Activated effector memory CD4-positive, alpha-beta T cell treated with Interleukin-2 at 50 U/mL for 16 hours (primary cell): ENCODE measurements around the gene KLK2.

Source experiments
- DNase-seq: peaks from one replicate; pipeline ENCODE4 v3.0.0-alpha.2; 2020

The KLK2 gene

DNA sequence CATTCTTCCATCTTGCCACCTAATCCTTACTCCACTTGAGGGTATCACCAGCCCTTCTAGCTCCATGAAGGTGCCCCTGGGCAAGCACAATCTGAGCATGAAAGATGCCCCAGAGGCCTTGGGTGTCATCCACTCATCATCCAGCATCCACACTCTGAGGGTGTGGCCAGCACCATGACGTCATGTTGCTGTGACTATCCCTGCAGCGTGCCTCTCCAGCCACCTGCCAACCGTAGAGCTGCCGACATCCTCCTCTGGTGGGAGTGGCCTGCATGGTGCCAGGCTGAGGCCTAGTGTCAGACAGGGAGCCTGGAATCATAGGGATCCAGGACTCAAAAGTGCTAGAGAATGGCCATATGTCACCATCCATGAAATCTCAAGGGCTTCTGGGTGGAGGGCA is 21.6 kb upstream of the KLK2 start:
- no peak for DNase-seq

DNA sequence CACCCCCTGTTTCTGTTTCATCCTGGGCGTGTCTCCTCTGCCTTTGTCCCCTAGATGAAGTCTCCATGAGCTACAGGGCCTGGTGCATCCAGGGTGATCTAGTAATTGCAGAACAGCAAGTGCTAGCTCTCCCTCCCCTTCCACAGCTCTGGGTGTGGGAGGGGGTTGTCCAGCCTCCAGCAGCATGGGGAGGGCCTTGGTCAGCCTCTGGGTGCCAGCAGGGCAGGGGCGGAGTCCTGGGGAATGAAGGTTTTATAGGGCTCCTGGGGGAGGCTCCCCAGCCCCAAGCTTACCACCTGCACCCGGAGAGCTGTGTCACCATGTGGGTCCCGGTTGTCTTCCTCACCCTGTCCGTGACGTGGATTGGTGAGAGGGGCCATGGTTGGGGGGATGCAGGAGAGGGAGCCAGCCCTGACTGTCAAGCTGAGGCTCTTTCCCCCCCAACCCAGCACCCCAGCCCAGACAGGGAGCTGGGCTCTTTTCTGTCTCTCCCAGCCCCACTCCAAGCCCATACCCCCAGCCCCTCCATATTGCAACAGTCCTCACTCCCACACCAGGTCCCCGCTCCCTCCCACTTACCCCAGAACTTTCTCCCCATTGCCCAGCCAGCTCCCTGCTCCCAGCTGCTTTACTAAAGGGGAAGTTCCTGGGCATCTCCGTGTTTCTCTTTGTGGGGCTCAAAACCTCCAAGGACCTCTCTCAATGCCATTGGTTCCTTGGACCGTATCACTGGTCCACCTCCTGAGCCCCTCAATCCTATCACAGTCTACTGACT is 18.4 kb upstream of the KLK2 start, which contains the start of gene KLK3:
KLK3 (plus strand) TSS at position 280 of the 775 bp plus-strand sequence; CDS start at position 321, 41 bp downstream.
- no peak for DNase-seq

DNA sequence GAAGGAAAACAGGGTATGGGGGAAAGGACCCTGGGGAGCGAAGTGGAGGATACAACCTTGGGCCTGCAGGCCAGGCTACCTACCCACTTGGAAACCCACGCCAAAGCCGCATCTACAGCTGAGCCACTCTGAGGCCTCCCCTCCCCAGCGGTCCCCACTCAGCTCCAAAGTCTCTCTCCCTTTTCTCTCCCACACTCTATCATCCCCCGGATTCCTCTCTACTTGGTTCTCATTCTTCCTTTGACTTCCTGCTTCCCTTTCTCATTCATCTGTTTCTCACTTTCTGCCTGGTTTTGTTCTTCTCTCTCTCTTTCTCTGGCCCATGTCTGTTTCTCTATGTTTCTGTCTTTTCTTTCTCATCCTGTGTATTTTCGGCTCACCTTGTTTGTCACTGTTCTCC is 15.9 kb upstream of the KLK2 start:
- no peak for DNase-seq

DNA sequence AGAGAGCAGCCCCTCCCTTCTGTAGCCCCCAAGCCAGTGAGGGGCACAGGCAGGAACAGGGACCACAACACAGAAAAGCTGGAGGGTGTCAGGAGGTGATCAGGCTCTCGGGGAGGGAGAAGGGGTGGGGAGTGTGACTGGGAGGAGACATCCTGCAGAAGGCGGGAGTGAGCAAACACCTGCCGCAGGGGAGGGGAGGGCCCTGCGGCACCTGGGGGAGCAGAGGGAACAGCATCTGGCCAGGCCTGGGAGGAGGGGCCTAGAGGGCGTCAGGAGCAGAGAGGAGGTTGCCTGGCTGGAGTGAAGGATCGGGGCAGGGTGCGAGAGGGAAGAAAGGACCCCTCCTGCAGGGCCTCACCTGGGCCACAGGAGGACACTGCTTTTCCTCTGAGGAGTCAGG is 14.4 kb upstream of the KLK2 start:
- no peak for DNase-seq

DNA sequence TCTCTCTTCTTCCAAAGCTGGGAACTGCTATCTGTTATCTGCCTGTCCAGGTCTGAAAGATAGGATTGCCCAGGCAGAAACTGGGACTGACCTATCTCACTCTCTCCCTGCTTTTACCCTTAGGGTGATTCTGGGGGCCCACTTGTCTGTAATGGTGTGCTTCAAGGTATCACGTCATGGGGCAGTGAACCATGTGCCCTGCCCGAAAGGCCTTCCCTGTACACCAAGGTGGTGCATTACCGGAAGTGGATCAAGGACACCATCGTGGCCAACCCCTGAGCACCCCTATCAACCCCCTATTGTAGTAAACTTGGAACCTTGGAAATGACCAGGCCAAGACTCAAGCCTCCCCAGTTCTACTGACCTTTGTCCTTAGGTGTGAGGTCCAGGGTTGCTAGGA is 13.4 kb upstream of the KLK2 start:
- no peak for DNase-seq

DNA sequence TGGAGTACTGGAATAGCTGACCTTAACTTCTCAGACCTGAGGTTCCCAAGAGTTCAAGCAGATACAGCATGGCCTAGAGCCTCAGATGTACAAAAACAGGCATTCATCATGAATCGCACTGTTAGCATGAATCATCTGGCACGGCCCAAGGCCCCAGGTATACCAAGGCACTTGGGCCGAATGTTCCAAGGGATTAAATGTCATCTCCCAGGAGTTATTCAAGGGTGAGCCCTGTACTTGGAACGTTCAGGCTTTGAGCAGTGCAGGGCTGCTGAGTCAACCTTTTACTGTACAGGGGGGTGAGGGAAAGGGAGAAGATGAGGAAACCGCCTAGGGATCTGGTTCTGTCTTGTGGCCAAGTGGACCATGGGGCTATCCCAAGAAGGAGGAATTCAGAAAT is 12.2 kb upstream of the KLK2 start:
- no peak for DNase-seq

DNA sequence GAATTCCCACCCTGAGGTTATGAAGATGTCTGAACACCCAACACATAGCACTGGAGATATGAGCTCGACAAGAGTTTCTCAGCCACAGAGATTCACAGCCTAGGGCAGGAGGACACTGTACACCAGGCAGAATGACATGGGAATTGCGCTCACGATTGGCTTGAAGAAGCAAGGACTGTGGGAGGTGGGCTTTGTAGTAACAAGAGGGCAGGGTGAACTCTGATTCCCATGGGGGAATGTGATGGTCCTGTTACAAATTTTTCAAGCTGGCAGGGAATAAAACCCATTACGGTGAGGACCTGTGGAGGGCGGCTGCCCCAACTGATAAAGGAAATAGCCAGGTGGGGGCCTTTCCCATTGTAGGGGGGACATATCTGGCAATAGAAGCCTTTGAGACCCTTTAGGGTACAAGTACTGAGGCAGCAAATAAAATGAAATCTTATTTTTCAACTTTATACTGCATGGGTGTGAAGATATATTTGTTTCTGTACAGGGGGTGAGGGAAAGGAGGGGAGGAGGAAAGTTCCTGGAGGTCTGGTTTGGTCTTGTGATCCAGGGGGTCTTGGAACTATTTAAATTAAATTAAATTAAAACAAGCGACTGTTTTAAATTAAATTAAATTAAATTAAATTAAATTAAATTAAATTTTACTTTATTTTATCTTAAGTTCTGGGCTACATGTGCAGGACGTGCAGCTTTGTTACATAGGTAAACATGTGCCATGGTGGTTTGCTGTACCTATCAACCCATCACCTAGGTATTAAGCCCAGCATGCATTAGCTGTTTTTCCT is 11.5 kb upstream of the KLK2 start:
- no peak for DNase-seq

DNA sequence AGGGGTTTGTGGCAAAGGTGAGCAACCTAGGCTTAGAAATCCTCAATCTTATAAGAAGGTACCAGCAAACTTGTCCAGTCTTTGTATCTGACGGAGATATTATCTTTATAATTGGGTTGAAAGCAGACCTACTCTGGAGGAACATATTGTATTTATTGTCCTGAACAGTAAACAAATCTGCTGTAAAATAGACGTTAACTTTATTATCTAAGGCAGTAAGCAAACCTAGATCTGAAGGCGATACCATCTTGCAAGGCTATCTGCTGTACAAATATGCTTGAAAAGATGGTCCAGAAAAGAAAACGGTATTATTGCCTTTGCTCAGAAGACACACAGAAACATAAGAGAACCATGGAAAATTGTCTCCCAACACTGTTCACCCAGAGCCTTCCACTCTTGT is 3.8 kb upstream of the KLK2 start:
- DNase-seq, result no peak

DNA sequence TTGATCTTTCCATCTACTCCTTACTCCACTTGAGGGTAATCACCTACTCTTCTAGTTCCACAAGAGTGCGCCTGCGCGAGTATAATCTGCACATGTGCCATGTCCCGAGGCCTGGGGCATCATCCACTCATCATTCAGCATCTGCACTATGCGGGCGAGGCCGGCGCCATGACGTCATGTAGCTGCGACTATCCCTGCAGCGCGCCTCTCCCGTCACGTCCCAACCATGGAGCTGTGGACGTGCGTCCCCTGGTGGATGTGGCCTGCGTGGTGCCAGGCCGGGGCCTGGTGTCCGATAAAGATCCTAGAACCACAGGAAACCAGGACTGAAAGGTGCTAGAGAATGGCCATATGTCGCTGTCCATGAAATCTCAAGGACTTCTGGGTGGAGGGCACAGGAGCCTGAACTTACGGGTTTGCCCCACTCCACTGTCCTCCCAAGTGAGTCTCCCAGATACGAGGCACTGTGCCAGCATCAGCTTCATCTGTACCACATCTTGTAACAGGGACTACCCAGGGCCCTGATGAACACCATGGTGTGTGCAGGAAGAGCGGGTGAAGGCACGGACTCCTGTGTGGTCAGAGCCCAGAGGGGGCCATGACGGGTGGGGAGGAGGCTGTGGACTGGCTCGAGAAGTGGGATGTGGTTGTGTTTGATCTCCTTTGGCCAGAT is 2.7 kb upstream of the KLK2 start:
- no peak for DNase-seq

DNA sequence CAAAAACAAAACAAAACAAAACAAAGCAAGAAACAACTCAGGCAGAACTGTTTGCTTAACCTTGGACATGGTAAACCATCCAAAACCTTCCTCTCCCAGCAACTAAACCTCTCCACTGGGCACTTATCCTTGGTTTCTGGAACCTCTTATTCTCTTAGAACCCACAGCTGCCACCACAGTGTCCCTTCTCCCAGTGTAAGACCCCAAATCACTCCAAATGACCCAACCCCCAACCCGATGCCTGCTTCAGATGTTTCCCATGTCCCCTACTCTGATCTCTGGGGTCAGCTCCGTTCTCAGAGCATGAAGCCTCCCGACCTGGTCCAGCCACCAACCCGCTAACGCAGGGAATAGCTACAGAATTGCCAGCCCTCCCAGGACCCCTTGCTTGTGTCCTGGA is 972 bp downstream of the KLK2 start:
- no peak for DNase-seq

DNA sequence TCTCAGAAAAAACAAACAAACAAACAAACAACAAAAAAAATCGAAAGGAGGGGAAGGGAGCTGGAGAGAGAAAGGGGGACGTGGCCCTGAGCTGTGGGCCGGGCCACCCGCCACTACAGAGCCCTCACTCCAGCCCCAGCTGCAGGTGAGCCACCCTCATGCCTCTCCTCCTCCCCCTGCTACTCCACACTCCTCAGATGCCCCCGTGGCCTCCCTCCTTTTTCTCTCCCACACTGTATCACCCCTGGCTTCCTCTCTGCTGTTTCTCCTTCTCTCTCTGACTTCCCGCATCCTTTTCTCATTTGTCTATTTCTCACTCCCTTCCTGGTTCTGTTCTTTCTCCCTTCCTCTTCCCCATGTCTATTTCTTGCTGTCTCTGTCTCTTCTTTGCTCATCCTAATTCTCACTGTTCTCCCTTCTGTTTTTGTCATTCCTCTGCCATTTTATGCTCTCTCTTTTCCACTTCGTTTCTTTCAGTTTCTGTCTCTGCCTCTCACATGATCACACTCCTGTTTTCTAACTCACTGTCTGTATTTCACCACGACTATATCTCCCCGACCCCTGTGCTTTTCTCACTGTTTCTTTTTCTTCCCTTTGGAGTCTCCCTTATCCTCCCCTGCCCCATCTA is 2.7 kb downstream of the KLK2 start:
- DNase-seq, result no peak

DNA sequence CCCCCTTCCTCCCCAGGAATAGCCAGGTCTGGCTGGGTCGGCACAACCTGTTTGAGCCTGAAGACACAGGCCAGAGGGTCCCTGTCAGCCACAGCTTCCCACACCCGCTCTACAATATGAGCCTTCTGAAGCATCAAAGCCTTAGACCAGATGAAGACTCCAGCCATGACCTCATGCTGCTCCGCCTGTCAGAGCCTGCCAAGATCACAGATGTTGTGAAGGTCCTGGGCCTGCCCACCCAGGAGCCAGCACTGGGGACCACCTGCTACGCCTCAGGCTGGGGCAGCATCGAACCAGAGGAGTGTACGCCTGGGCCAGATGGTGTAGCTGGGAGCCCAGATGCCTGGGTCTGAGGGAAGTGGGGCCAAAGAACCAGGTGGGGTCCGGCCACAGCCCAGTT is 3.2 kb downstream of the KLK2 start:
- no peak for DNase-seq

DNA sequence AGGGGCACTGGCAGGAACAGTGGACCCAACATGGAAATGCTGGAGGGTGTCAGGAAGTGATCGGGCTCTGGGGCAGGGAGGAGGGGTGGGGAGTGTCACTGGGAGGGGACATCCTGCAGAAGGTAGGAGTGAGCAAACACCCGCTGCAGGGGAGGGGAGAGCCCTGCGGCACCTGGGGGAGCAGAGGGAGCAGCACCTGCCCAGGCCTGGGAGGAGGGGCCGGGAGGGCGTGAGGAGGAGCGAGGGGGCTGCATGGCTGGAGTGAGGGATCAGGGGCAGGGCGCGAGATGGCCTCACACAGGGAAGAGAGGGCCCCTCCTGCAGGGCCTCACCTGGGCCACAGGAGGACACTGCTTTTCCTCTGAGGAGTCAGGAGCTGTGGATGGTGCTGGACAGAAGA is 4.1 kb downstream of the KLK2 start:
- no peak for DNase-seq

DNA sequence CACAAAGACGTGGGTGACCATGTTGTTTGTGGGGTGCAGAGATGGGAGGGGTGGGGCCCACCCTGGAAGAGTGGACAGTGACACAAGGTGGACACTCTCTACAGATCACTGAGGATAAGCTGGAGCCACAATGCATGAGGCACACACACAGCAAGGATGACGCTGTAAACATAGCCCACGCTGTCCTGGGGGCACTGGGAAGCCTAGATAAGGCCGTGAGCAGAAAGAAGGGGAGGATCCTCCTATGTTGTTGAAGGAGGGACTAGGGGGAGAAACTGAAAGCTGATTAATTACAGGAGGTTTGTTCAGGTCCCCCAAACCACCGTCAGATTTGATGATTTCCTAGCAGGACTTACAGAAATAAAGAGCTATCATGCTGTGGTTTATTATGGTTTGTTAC is 5.6 kb downstream of the KLK2 start:
- DNase-seq, result no peak

DNA sequence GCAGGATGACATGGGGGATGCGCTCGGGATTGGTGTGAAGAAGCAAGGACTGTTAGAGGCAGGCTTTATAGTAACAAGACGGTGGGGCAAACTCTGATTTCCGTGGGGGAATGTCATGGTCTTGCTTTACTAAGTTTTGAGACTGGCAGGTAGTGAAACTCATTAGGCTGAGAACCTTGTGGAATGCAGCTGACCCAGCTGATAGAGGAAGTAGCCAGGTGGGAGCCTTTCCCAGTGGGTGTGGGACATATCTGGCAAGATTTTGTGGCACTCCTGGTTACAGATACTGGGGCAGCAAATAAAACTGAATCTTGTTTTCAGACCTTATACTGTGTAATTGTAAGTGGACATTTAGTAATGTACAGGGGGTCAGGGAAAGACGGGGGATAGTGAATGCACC is 7.0 kb downstream of the KLK2 start:
- DNase-seq, result no peak

DNA sequence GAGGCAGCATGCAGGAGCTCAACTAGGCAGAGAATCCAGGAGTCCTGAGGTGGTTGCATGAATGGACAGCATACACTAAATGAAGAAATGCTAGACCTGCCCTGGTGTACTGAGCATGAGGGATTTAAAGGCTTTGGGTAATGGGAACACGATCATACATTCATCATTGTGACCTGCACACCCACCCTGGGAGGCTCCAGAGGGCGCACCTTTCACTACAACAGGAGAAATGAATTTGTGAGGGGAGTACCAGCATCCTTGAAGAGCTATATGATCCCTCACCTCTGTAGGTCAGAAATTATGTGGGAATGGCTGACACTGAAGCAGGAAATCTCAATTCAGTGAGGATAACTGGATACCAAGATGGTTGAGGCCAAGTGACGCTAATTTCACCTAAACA is 8.9 kb downstream of the KLK2 start:
- DNase-seq, result no peak

DNA sequence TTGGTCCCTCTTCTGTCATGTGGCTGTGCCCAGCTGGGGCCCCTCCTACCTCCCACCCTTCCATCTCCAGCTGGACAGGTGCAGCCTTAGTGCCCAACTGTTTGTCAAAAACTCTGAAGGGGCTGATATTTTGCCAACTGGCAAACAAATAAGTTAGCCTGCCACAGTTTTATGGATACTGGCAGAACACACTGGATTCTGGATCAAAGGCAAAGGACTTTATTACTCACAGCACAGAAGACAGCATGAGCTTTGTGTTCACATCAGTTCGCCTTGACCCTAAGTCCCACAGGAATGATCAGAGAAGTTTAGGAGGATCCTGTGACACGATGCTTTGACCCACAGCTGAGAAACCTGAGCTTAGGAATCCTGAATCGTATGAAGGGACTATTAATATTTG is 16.4 kb downstream of the KLK2 start:
- no peak for DNase-seq

DNA sequence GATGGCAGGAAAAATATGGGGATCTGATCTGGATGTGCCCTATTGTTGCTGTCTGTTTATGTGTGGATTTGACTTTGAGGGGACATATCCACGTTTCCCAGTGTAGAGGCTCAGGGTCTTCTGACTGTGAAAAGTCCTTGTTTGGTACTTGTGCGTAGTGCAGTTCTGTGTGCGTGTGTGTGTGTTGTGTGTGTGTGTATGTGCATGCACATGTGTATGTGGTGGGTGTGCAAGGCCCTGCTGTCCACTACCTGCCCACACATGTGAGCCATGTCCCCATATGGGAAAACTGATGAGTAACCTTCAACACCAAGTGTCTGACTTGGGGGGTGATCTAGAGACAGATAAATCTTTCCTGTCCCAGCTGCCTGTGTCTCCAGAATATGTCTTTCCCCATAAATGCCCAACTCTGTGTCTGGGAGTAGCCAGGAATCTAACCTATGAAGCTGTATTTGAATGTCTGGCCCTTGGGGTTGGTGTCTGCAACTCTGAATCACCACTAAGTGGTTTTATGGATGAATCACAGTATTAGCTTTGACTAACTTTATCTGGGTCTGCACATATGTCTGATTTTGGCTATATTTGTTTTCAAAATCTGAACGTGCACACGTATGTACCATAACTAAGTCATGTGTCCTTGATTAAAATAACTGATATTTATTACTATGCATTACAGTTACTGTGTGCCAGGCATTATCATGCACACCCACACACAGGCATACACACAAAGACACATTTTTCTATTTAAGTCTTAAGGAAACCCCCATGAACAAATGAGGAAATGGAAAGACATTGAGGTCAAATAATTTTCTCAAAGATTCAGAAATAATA is 17.4 kb downstream of the KLK2 start:
- no peak for DNase-seq

DNA sequence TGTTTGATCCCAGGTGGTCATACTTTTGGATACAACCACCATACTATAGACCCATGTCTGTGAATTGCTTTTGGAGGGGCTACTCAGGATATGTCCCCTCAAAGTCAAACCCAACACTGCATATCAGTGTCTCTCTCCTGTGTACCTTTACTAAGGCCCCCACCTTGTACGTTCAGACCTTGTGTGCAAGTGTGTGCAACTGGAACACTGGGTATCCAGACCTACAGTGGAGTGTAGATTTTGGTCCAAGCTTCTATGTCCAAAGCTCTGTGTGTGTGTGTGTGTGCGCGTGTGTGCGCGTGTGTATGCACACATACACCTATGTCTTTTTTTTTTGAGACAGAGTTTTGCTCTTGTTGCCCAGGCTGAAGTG is 18.0 kb downstream of the KLK2 start:
- no peak for DNase-seq

DNA sequence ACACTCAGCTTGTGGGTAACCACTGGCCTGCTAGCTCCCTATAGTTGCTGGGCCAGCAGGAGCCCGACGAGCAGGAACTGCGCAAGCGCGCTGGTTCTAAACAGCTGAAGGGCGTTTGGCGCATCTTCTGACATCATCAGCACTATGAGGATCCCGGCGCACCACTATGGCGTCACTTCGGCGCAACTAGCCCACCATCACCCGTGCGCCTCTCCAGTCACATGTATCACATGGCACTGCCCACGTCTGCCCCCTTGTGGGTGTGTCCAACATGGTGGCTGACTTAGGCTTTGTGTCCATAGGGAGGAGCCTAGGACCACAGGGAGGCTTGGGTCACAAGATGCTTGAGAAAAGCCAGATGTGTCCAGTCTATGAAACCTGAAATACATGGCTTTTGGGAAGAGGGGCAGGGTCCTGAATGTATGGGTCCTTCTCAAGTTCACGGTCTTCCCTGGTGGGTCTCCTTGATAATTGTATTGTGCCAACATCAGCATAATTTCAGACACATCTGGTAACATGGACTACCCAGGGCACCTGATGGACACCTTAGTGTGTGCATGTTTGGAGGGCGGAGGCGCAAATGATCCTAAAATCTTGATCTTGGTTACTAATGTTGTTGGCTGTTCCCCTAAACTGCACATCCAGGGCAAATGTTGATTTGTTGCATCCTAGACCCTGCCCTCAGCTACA is 20.0 kb downstream of the KLK2 start:
- no peak for DNase-seq

DNA sequence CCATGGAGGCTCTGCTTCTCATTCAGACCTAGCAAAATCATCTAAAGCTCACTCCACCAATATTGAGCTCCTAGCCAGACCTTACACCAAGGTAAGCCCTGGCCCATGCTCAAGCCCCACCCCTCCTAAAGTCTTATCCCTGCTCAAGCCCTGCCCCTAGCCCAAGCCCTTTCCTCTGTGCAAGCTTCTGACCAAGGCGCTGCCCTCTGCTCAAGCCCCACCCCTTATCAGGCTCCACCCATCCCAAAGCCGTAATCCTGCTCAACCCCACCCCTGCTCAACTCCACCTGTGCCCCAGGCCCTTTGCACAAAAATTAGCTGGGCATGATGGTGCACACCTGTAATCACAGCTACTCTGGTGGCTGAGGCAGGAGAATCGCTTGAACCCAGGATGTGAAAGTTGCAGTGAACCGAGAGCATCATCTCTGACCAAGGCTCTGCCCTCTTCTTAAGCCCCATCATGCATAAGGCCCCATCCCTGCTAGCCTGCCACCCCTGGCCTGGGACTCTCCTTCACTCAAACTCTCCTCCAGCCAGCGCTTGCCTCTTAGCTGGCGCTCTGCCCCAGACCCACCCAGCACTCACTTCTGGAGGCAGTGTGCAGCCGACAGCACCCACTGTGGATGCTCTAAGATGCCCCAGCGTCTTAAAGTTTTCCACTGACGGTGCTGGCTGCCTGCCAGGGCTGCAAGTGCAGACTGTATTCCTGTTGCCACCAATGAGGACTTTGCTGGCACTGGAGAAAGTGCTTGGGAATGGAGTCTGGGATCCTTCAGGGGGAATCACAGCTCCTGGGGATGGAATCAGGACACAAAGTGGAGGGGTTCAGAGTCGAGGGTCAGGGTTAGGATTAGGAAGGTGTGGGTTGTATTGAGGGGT is 21.5 kb downstream of the KLK2 start:
- no peak for DNase-seq
